ENCODE measurements around the gene EEF1E1.

EEF1E1 gene

DNA sequence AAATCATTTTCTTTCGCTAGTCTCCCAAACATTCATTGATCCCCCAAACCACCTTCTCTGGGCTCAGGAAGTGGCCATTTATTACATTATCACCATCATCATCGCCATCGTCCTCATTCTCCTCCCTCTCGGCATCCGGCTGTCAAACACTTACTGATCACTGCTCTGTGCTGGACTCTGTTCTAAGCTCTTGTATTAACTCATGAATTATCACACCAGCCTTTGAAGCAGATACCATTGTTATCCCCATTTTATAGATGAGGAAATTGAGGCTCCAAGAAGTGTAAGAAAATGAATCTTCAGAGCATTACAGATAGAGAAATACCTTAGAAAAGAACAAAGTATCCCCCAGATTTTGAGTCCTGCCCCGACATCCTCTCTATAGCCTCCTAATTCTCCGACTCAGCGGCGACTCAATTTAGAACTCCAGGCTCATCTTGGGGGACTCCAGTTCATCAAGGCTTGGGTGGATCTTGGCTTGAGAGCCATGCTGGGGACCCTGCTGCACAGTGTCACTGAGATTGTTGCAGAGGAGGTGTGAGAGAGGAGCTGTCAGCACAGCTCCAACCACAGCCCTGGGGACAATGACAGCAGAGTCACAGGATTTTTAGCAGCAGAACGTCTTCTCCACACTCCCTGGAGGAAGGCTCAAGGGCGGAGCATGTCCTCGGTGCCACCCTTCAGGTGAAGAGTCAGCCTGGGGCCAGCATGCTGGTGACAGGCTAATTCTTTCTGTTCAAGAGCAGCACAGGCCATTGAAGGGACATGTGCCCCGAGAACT lies 6.6 kb upstream of the EEF1E1 start:
- TF ChIP-seq, protein P1, sequence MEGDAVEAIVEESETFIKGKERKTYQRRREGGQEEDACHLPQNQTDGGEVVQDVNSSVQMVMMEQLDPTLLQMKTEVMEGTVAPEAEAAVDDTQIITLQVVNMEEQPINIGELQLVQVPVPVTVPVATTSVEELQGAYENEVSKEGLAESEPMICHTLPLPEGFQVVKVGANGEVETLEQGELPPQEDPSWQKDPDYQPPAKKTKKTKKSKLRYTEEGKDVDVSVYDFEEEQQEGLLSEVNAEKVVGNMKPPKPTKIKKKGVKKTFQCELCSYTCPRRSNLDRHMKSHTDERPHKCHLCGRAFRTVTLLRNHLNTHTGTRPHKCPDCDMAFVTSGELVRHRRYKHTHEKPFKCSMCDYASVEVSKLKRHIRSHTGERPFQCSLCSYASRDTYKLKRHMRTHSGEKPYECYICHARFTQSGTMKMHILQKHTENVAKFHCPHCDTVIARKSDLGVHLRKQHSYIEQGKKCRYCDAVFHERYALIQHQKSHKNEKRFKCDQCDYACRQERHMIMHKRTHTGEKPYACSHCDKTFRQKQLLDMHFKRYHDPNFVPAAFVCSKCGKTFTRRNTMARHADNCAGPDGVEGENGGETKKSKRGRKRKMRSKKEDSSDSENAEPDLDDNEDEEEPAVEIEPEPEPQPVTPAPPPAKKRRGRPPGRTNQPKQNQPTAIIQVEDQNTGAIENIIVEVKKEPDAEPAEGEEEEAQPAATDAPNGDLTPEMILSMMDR (IDR thresholded peaks at IDR 0.05; ENCODE audit: insufficient read depth, low read depth, low read length, missing control alignments): no peak
- H3K4me3 ChIP-seq (ENCODE audit: low read length): no peak overlapping the region
- no peak for DNase-seq (ENCODE audit: low read depth)

DNA sequence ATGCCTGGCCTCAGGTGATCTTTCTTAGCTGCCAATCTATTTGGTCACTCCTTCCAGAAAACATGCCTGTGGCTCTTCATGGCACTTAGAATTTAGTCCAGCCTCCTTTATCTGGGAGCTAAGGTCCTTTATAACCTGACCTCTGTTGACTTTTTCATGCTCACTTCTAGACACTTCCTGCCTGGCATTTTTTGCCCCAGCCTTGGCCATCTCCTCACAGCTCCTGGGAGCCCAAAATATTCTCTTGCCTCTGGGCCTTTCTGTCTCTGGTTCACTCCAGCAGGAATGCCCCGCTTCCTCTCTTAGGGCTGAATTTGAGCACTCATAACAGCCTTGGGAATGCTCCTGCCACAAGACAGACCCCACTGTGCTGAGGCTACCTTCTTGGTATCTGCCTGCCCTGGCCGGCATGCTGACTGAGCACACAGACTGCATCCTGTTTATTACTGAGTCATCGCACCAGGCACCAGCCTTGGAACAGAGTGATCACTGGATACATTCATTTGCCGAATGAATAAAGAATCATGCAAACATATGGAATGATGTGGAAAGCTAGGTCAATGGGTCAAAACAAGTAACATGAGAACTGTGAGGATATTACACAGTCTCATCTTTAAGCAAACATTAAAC lies 5.8 kb upstream of the EEF1E1 start:
- TF ChIP-seq, protein P1 (IDR thresholded peaks at IDR 0.05; ENCODE audit: insufficient read depth, low read depth, low read length, missing control alignments): no peak
- no peak overlapping the region for H3K4me3 ChIP-seq (ENCODE audit: low read length)
- peak; percentile 91 for DNase-seq (ENCODE audit: low read depth)

DNA sequence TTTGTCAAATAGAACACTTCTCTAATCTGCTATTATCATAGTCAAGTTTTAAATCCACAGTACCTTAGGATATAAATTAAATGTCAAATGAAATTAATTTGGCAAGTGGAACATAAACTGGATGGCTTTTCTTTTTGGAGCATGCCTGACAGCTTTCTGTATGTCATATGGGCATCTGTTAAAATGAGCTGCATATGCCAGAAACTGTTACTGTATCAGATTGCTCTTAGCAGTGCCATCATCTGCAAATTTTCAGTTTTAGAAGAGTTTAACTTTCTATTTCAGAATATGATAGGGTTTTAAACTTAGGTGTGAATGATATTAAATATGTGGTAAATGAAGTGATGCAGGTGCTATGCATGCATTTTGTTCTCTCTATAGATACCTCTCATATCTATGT lies 3.4 kb upstream of the EEF1E1 start:
- H3K4me3 ChIP-seq (ENCODE audit: low read length): no peak overlapping the region
- DNase-seq (ENCODE audit: low read depth): no peak
- TF ChIP-seq, protein P1 (IDR thresholded peaks at IDR 0.05; ENCODE audit: insufficient read depth, low read depth, low read length, missing control alignments): no peak

DNA sequence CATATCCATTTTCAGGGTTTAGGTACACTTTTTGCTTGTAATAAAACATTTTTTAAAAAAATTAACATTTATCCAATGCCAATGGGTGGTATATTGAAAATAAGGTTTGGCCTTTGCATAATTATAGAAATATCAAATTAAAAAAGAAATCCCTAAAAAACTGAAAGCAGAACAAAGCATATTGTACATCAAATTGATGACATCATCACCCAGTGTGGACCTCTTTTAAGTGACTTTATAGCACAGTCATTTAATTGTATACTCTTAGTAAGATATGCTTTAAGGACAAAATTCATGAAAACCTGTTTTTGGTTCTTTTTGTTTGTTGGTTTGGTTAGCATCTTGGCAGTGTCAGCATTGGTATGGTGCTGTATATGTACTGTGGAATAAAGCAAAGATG lies 1.4 kb upstream of the EEF1E1 start:
- TF ChIP-seq, protein P1 (IDR thresholded peaks at IDR 0.05; ENCODE audit: insufficient read depth, low read depth, low read length, missing control alignments): no peak
- no peak for DNase-seq (ENCODE audit: low read depth)

DNA sequence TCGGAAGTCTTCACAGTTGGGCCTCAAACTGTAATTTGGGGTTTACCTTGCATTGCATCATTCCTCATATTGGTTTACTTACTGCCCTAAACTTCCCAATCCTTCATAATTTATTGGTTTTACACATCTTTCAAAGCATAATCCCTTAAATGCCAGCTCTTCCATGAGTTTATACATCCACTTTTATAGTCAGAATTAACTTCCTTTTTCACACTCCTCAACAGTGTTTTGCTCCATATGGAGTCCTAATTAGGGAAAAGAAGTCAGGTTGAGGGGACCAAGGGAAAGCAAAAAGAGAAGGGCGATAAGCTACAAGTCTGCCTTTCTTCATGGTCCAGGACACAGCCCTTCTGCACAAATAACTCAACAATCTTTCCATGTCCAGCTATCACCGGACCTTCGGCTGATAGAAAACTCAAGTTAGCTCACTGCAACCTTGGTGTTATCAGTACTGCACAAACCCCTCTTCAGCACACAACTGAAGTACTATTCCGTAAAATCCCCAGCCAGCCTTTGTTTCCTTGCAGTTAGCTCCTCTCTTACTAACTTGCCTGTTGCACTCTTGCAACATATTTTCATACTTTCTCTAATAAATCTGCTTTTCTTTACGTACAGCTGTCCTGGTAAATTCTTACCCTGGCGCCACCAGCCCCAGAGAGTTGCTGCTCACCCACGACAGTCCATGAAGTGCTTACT lies 2.0 kb downstream of the EEF1E1 start:
- no peak overlapping the region for H3K4me3 ChIP-seq (ENCODE audit: low read length)
- TF ChIP-seq, protein P1 (IDR thresholded peaks at IDR 0.05; ENCODE audit: insufficient read depth, low read depth, low read length, missing control alignments): no peak
- DNase-seq (ENCODE audit: low read depth): no peak

More for the DNA sequence above, 1.4 kb upstream of the EEF1E1 start:
- H3K4me3 ChIP-seq (ENCODE audit: low read length): no peak overlapping the region

DNA sequence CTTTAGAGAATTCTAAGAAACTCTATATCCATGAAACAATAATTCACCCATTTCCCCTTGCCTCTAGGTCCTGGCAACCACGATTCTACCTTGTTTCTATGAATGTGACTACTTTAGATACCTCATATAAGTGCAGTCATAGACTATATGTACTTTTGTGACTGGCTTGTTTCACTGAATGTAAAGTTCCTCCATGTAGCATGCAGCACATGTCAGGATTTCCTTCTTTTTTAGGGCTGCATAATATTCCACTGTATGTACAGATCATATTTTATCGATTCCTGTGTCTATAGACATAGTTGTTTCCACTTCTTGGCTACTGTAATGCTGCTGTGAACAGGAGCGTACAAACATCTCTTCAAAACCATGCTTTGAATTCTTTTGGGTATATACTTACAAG lies 11.7 kb downstream of the EEF1E1 start:
- no peak overlapping the region for H3K4me3 ChIP-seq (ENCODE audit: low read length)
- no peak for DNase-seq (ENCODE audit: low read depth)
- TF ChIP-seq, protein P1 (IDR thresholded peaks at IDR 0.05; ENCODE audit: insufficient read depth, low read depth, low read length, missing control alignments): no peak

Data from epithelial cell of esophagus (primary cell).